Tibial artery (tissue), 4 donors: ENCODE measurements around the gene KIF5B.

ENCODE experiments used
- DNase-seq, 2 donors: peaks; one replicate each; pipeline ENCODE4 v3.0.0-alpha.2; 2019
- H3K27ac ChIP-seq, 2 donors: fragments of 200-600 bp; sonication (generic) in 1 of 2; 1 replicate in 1 of 2; 2 replicates in 1 of 2; pipeline ENCODE4 v1.5.1; 2018 to 2019; ENCODE audit warnings: mild to moderate bottlenecking in 1 of 2
- H3K27me3 ChIP-seq, 2 donors: fragments of 200-600 bp; sonication (generic) in 1 of 2; one replicate each; pipeline versions ENCODE4 v1.5.1 to v1.6.0; 2016 to 2019
- H3K36me3 ChIP-seq, 3 donors: fragments of 200-600 bp; sonication (generic) in 2 of 3; one replicate each; pipeline ENCODE4 v1.5.1; 2016 to 2019; ENCODE audit warnings: mild to moderate bottlenecking in 2 of 3
- H3K4me1 ChIP-seq, 4 donors: fragments of 200-600 bp; sonication (generic) in 2 of 4; 1 replicate in 3 of 4; 2 replicates in 1 of 4; pipeline ENCODE4 v1.5.1; 2016 to 2019
- H3K4me3 ChIP-seq, 2 donors: fragments of 200-600 bp; sonication (generic) in 1 of 2; 1 replicate in 1 of 2; 2 replicates in 1 of 2; pipeline ENCODE4 v1.5.1; 2018 to 2019; ENCODE audit warnings: mild to moderate bottlenecking in 2 of 2
- H3K9me3 ChIP-seq, 3 donors: fragments of 200-600 bp; sonication (generic) in 1 of 3; one replicate each; pipeline ENCODE4 v1.5.1; 2016 to 2019
- intact Hi-C: fragments of 100-400 bp; cut with DNase I; formaldehyde crosslinking; loops from one replicate; pipeline ENCODE4 v1.15.0; 2023; ENCODE audit warnings: low total_unique reads
- TF ChIP-seq, protein P1 (sequence below), 2 experiments: fragments of 200-600 bp in 1 of 2; fragments of 450-650 bp in 1 of 2; IDR thresholded peaks; one replicate each; pipeline ENCODE4 v1.5.1; 2017 to 2019; ENCODE audit warnings: antibody characterized with exemption in 2 of 2, mild to moderate bottlenecking in 1 of 2, moderate library complexity in 1 of 2

Gene KIF5B

GRCh38 chr10:32095116-32095733 is 39.0 kb upstream of the KIF5B start:
- H3K4me1 ChIP-seq, result no peaks in the 10 kb centered on the region
- DNase-seq, result no peak
- H3K27ac ChIP-seq, result no peak overlapping the region
- H3K36me3 ChIP-seq, result no peaks in the 10 kb centered on the region
- peaks cover 0 to 7% (median 0%) of the 10 kb centered on the region in 3 donors for H3K9me3 ChIP-seq
- TF ChIP-seq, protein P1, sequence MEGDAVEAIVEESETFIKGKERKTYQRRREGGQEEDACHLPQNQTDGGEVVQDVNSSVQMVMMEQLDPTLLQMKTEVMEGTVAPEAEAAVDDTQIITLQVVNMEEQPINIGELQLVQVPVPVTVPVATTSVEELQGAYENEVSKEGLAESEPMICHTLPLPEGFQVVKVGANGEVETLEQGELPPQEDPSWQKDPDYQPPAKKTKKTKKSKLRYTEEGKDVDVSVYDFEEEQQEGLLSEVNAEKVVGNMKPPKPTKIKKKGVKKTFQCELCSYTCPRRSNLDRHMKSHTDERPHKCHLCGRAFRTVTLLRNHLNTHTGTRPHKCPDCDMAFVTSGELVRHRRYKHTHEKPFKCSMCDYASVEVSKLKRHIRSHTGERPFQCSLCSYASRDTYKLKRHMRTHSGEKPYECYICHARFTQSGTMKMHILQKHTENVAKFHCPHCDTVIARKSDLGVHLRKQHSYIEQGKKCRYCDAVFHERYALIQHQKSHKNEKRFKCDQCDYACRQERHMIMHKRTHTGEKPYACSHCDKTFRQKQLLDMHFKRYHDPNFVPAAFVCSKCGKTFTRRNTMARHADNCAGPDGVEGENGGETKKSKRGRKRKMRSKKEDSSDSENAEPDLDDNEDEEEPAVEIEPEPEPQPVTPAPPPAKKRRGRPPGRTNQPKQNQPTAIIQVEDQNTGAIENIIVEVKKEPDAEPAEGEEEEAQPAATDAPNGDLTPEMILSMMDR (IDR thresholded peaks at IDR 0.05), result no peak
- intact Hi-C loops, result no loop called here
- H3K4me3 ChIP-seq, result no peak overlapping the region
- no peaks in the 10 kb centered on the region for H3K27me3 ChIP-seq

DNA sequence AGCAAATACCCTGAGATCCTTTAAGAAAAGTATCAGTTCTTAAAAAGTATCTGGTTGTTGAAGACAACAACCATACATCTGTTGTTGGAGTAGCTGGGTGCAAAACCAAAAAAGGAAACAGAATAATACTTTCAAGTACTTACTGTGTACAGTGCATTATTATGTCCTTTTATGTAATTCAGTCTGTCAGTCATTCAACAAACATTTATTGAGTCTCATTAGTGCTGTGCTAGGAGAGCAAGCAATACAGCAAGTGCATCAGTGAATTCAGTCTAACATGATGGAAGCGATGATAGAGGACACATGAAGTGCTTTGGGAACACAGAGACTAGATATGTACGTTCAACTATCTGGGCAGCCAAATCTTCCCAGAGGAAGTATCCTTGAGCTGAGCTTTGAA is 37.4 kb upstream of the KIF5B start:
- Histone ChIP-seq H3K4me1 (no peaks in the 10 kb centered on the region), H3K36me3 (no peaks in the 10 kb centered on the region), H3K27ac (no peak overlapping the region), H3K9me3 (peaks cover 0 to 3% (median 0%) of the 10 kb centered on the region in 3 donors), H3K27me3 (no peaks in the 10 kb centered on the region), H3K4me3 (no peak overlapping the region)
- DNase-seq, result no peak
- TF ChIP-seq, protein P1 (IDR thresholded peaks at IDR 0.05), result no peak
- intact Hi-C loops, result no loop called here

- TF ChIP-seq, protein P1 (IDR thresholded peaks at IDR 0.05), result no peak
- H3K27ac ChIP-seq, result no peak overlapping the region
- no peak for DNase-seq
- H3K27me3 ChIP-seq, result no peaks in the 10 kb centered on the region
- no peaks in the 10 kb centered on the region for H3K9me3 ChIP-seq
- intact Hi-C loops, result no loop called here
- H3K4me3 ChIP-seq, result no peak overlapping the region
- H3K36me3 ChIP-seq, result no peaks in the 10 kb centered on the region
- H3K4me1 ChIP-seq, result no peaks in the 10 kb centered on the region
Observed at GRCh38 chr10:32091046-32091445, 34.8 kb upstream of the KIF5B start.

DNA sequence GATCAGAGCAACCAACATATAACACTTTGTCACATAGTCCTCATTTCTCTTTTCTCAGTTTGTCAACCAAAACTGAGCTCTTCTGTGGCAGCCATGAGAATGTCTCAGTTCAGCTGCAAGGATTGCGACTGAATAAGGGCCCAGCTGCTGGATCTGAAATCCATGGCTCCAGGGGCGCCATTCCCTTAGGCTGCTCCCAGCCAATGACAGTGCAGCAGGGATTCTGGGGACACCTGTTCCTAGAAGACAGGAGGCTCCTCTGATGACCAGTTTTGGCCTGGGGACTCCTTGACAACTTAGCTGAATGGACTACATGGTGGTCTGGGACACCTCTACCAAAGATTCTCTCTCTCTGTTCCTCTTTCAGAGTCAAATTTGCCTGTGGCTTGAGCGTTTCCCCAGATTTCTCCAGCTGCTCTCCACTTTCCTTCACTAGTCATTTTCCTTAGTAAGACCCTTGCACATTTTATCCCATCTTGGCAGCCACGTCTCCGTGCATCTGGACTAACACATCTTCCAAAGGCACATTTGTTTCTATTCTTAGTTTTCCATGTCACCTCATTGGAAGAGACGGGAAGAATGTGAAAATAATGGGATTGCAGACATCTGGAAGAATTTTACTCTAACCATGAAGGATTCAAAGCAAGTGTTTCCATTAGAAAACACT is 28.1 kb upstream of the KIF5B start:
- no peaks in the 10 kb centered on the region for H3K4me1 ChIP-seq
- TF ChIP-seq, protein P1 (IDR thresholded peaks at IDR 0.05), result no peak
- intact Hi-C loops, result no loop called here
- no peak for DNase-seq
- no peak overlapping the region for H3K4me3 ChIP-seq
- no peak overlapping the region for H3K27ac ChIP-seq
- H3K36me3 ChIP-seq, result no peaks in the 10 kb centered on the region
- H3K27me3 ChIP-seq, result no peaks in the 10 kb centered on the region
- no peaks in the 10 kb centered on the region for H3K9me3 ChIP-seq

- peak; percentile 33 to 70 for DNase-seq
- intact Hi-C loops, result no loop called here
- H3K27ac ChIP-seq, result no peak overlapping the region
- TF ChIP-seq, protein P1 (IDR thresholded peaks at IDR 0.05), result no peak
- H3K4me3 ChIP-seq, result no peak overlapping the region
- H3K36me3 ChIP-seq, result no peaks in the 10 kb centered on the region
- H3K4me1 ChIP-seq, result peaks cover 0 to 8% (median 0%) of the 10 kb centered on the region in 4 donors
- no peaks in the 10 kb centered on the region for H3K27me3 ChIP-seq
- no peaks in the 10 kb centered on the region for H3K9me3 ChIP-seq
Observed at GRCh38 chr10:32077896-32078485, 21.8 kb upstream of the KIF5B start.
